Measurements from ENCODE around the gene SLIT3. TPM values are rescaled to one million over a fixed set of nuclear protein-coding genes. Genes with fewer than 3 reads are reported as not detected.
A peak's percentile ranks its signal among the peaks of the same experiment; 100 is the strongest.

The SLIT3 gene
- polyA plus RNA-seq, 1 of the 3 experiments (the other 2 are of a cell fraction): 119 TPM

DNA sequence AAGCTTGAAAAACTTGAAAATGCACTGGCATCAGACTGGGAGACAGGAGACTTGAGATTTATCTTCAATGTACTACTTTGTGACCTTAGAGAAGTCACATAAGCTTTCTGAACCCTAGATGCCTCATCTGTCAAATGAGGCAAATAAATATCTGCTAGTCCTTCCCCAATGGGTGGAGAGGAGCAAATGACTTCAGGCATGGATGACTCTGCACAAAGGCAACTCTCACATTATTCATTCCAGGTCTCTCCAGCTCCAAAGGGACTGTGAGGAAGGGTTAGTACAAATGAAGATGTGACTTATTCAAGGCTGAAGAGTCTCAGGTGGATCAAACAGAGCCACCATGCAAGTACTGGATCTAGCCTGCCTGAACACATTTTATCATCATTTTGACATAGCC is 228.7 kb downstream of the SLIT3 start:
- Histone ChIP-seq H3K36me3 (replicated peaks in 1 of 2; ENCODE audit: control insufficient read depth in 1 of 2, insufficient read depth in 2 of 2, low read length in 1 of 2) (peaks cover 4 to 9% of the 10 kb centered on the region in 2 experiments), H3K9ac (no peak overlapping the region), H3K9me3 (no peaks in the 10 kb centered on the region), H3F3A (replicated peaks; ENCODE audit: insufficient read depth) (no peaks in the 10 kb centered on the region), H3K9me2 (no peaks in the 10 kb centered on the region), H3K4me3 (ENCODE audit: low read depth in 2 of 2, low read length in 1 of 2) (no peak overlapping the region), H3K79me2 (ENCODE audit: insufficient read depth) (no peaks in the 10 kb centered on the region), H2AFZ (ENCODE audit: low read depth) (no peak overlapping the region), H4K20me1 (ENCODE audit: insufficient read depth) (no peaks in the 10 kb centered on the region; the same call in 1 of the 2 replicates), H3K27me3 (ENCODE audit: insufficient read depth) (no peaks in the 10 kb centered on the region), H3K27ac (ENCODE audit: low read depth in 2 of 2, low read length in 1 of 2) (no peak overlapping the region), H3K4me1 (ENCODE audit: control insufficient read depth in 1 of 2, insufficient read depth in 2 of 2, low read depth in 1 of 2, low read length in 1 of 2) (peaks cover 0 to 9% of the 10 kb centered on the region in 2 experiments; a peak in 1 of 4 replicates), H3K4me2 (no peak overlapping the region)
- DNase-seq: no peak
- POLR2A ChIA-PET: no interaction called here
- TF ChIP-seq PBX3 (IDR thresholded peaks at IDR 0.05): no peak
- CTCF ChIA-PET: no interaction called here

GRCh38 chr5:169070413-169070812 is 230.5 kb downstream of the SLIT3 start:
- CTCF ChIA-PET: no interaction called here
- POLR2A ChIA-PET: no interaction called here
- H3K27ac ChIP-seq (ENCODE audit: low read depth in 2 of 2, low read length in 1 of 2): no peak overlapping the region

DNA sequence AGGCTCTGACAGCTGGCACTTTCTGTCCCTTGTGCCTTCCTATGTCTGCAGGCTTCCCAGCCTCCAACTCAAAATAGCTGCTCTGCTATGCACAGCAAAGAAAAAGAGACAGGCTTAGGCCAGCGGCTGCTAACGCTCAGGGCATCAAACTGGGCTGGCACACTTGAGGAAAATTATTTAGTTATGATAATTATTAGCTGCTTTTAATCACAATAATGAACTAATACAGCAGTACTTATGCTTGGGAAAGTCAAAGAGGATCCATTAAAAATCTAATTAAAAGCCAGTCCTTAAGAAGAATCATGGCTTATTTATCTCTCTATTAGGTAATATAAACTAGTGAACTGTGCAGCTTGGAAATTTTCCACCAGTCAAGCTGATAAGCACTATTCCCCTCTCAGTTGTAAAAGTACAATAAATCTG is 233.2 kb downstream of the SLIT3 start:
- no peaks in the 10 kb centered on the region for H3K27me3 ChIP-seq (ENCODE audit: insufficient read depth)
- ChIA-PET CTCF (interaction anchor here (0.7 to 1.3 kb wide), 3 partner anchors 14 to 181 kb away, joined by 3 to 5 read pairs (median 3); no protein-coding TSS in a partner anchor), POLR2A (no interaction called here)
- WGBS (ENCODE audit: low lambda C conversion rate): 91% methylated on average over 2 of the region's 2 CpGs
- H3K79me2 ChIP-seq (ENCODE audit: insufficient read depth): no peaks in the 10 kb centered on the region
- no peak overlapping the region for H3K4me3 ChIP-seq (ENCODE audit: low read depth in 2 of 2, low read length in 1 of 2)
- H3F3A ChIP-seq (replicated peaks; ENCODE audit: insufficient read depth): no peaks in the 10 kb centered on the region
- no peaks in the 10 kb centered on the region for H3K9me2 ChIP-seq
- TF ChIP-seq ZBTB33 (IDR thresholded peaks at IDR 0.05; ENCODE audit: borderline replicate concordance, low read depth) (no peak), CHD2 (IDR thresholded peaks at IDR 0.05; ENCODE audit: low read length, partially characterized antibody) (no peak), TCF12 (IDR thresholded peaks at IDR 0.05) (no peak), MEF2A (IDR thresholded peaks at IDR 0.05; ENCODE audit: borderline replicate concordance, low read depth) (no peak), EP300 (IDR thresholded peaks at IDR 0.05; ENCODE audit: borderline replicate concordance in 1 of 2, low read depth in 1 of 2, low read length in 1 of 2) (no peak), SIN3A (IDR thresholded peaks at IDR 0.05; ENCODE audit: borderline replicate concordance, low read depth, low read length) (no peak), TAF1 (IDR thresholded peaks at IDR 0.05; ENCODE audit: borderline replicate concordance, low read depth, low read length) (no peak), GATA2 (CRISPR knock-in tag; IDR thresholded peaks at IDR 0.05) (no peak), RXRA (IDR thresholded peaks at IDR 0.05; ENCODE audit: borderline replicate concordance, low read depth) (no peak)
- TF ChIP-seq, protein P1, sequence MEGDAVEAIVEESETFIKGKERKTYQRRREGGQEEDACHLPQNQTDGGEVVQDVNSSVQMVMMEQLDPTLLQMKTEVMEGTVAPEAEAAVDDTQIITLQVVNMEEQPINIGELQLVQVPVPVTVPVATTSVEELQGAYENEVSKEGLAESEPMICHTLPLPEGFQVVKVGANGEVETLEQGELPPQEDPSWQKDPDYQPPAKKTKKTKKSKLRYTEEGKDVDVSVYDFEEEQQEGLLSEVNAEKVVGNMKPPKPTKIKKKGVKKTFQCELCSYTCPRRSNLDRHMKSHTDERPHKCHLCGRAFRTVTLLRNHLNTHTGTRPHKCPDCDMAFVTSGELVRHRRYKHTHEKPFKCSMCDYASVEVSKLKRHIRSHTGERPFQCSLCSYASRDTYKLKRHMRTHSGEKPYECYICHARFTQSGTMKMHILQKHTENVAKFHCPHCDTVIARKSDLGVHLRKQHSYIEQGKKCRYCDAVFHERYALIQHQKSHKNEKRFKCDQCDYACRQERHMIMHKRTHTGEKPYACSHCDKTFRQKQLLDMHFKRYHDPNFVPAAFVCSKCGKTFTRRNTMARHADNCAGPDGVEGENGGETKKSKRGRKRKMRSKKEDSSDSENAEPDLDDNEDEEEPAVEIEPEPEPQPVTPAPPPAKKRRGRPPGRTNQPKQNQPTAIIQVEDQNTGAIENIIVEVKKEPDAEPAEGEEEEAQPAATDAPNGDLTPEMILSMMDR (IDR thresholded peaks at IDR 0.05): no peak
- TF ChIP-seq, protein P2, sequence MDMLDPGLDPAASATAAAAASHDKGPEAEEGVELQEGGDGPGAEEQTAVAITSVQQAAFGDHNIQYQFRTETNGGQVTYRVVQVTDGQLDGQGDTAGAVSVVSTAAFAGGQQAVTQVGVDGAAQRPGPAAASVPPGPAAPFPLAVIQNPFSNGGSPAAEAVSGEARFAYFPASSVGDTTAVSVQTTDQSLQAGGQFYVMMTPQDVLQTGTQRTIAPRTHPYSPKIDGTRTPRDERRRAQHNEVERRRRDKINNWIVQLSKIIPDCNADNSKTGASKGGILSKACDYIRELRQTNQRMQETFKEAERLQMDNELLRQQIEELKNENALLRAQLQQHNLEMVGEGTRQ (IDR thresholded peaks at IDR 0.05; ENCODE audit: borderline replicate concordance, low read depth, low read length): no peak
- no peak overlapping the region for H3K9ac ChIP-seq
- peaks cover 5 to 10% of the 10 kb centered on the region in 2 experiments for H3K36me3 ChIP-seq (replicated peaks in 1 of 2; ENCODE audit: control insufficient read depth in 1 of 2, insufficient read depth in 2 of 2, low read length in 1 of 2)
- H3K9me3 ChIP-seq: no peaks in the 10 kb centered on the region
- 0 out of 4 replicates have a peak overlapping the region, but pooled peaks of 1 of the 2 experiments have one; percentile 1 for H3K27ac ChIP-seq (ENCODE audit: low read depth in 2 of 2, low read length in 1 of 2)
- no peak for DNase-seq
- H3K4me1 ChIP-seq (ENCODE audit: control insufficient read depth in 1 of 2, insufficient read depth in 2 of 2, low read depth in 1 of 2, low read length in 1 of 2): peaks cover 4 to 23% of the 10 kb centered on the region in 2 experiments; a peak in 3 of 4 replicates
- no peak overlapping the region for H3K4me2 ChIP-seq
- 0 out of 2 replicates have a peak, but pooled peaks cover 2% of the 10 kb centered on the region for H4K20me1 ChIP-seq (ENCODE audit: insufficient read depth)
- no peak overlapping the region for H2AFZ ChIP-seq (ENCODE audit: low read depth)

More at GRCh38 chr5:169070413-169070812, 230.5 kb downstream of the SLIT3 start:
- Histone ChIP-seq H3K79me2 (ENCODE audit: insufficient read depth) (no peaks in the 10 kb centered on the region), H3K27me3 (ENCODE audit: insufficient read depth) (no peaks in the 10 kb centered on the region), H3K36me3 (replicated peaks in 1 of 2; ENCODE audit: control insufficient read depth in 1 of 2, insufficient read depth in 2 of 2, low read length in 1 of 2) (peaks cover 8 to 9% of the 10 kb centered on the region in 2 experiments), H2AFZ (ENCODE audit: low read depth) (no peak overlapping the region), H4K20me1 (ENCODE audit: insufficient read depth) (0 out of 2 replicates have a peak, but pooled peaks cover 2% of the 10 kb centered on the region), H3K9me3 (no peaks in the 10 kb centered on the region), H3K4me2 (no peak overlapping the region), H3K4me3 (ENCODE audit: low read depth in 2 of 2, low read length in 1 of 2) (no peak overlapping the region), H3K4me1 (ENCODE audit: control insufficient read depth in 1 of 2, insufficient read depth in 2 of 2, low read depth in 1 of 2, low read length in 1 of 2) (peaks cover 0 to 10% of the 10 kb centered on the region in 2 experiments; a peak in 1 of 4 replicates), H3F3A (replicated peaks; ENCODE audit: insufficient read depth) (no peaks in the 10 kb centered on the region), H3K9ac (no peak overlapping the region), H3K9me2 (no peaks in the 10 kb centered on the region)
- TF ChIP-seq NFIC (IDR thresholded peaks at IDR 0.05; ENCODE audit: borderline replicate concordance) (no peak), SMC3 (IDR thresholded peaks at IDR 0.05; ENCODE audit: low read depth, low read length) (no peak)
- 58% methylated on average over 4 of the region's 4 CpGs for WGBS (ENCODE audit: low lambda C conversion rate)
- DNase-seq: no peak

All from SK-N-SH (cell line).